Testis (tissue), 3 donors: ENCODE data around the gene B3GALT2. TPM values are rescaled to one million over a fixed set of nuclear protein-coding genes. Genes with fewer than 3 reads are reported as not detected.
A peak's percentile ranks its signal among the peaks of the same experiment; 100 is the strongest.

Experiments used
- DNase-seq: peaks from one replicate; pipeline ENCODE4 v3.0.0-alpha.2; 2019
- H3K27ac ChIP-seq, 2 donors: fragments of 200-600 bp; sonication (generic); one replicate each; pipeline ENCODE4 v1.5.1; 2019
- H3K27me3 ChIP-seq: fragments of 200-600 bp; sonication (generic); one replicate; pipeline ENCODE4 v1.5.1; 2019
- H3K36me3 ChIP-seq: fragments of 200-600 bp; sonication (generic); one replicate; pipeline ENCODE4 v1.5.1; 2017; ENCODE audit warnings: low read depth; ENCODE audit errors: missing control alignments
- H3K4me1 ChIP-seq: fragments of 200-600 bp; sonication (generic); one replicate; pipeline ENCODE4 v1.5.1; 2019
- H3K4me3 ChIP-seq, 2 donors: fragments of 200-600 bp; sonication (generic); one replicate each; pipeline ENCODE4 v1.5.1; 2017 to 2019
- H3K9me3 ChIP-seq: fragments of 200-600 bp; sonication (generic); one replicate; pipeline ENCODE4 v1.5.1; 2017
- POLR2A ChIP-seq: fragments of 450-650 bp; IDR thresholded peaks from one replicate; pipeline ENCODE4 v1.6.1; 2017; ENCODE audit warnings: antibody characterized with exemption, mild to moderate bottlenecking, moderate library complexity
- WGBS, 2 donors: methylation state at CpG; one replicate each; pipeline ENCODE4 v1.1.5; 2018; 5-methylcytosine and 5-hydroxymethylcytosine counted together
- intact Hi-C: fragments of 100-400 bp; cut with DNase I; formaldehyde crosslinking; loops from one replicate; pipeline ENCODE4 v1.15.1; 2023; ENCODE audit warnings: low total_unique reads
- polyA plus RNA-seq: library from polyadenylated mRNA; stranded (reverse); fragments of 350-450 nt; fragmentation: Illumina TruSeq; extraction: RNeasy Lipid Tissue Mini Kit (QIAGEN cat#74804); gene quantifications from one replicate; pipeline ENCODE4 v1.2.3, GENCODE V29; 2014; ENCODE audit warnings: low read depth, low replicate concordance; ENCODE audit not compliant: insufficient read depth
- total RNA-seq, 2 donors: library from RNA; depleted of rRNA; stranded (reverse); fragments of >200 nt; gene quantifications; one replicate each; pipeline ENCODE4 v1.2.3, GENCODE V29; 2016
- TF ChIP-seq, protein P1 (sequence below), 3 experiments: fragments of 450-650 bp in 2 of 3; fragments of 200-600 bp in 1 of 3; sonication (generic) in 1 of 3; IDR thresholded peaks; one replicate each; pipeline ENCODE4 v1.5.1; 2016 to 2019; ENCODE audit warnings: antibody characterized with exemption in 3 of 3, mild to moderate bottlenecking in 2 of 3, moderate library complexity in 1 of 3

B3GALT2 gene
- total and polyA plus RNA-seq, 3 donors from 2014 or later = 0.80 to 2.5 (median 1.1) TPM

DNA sequence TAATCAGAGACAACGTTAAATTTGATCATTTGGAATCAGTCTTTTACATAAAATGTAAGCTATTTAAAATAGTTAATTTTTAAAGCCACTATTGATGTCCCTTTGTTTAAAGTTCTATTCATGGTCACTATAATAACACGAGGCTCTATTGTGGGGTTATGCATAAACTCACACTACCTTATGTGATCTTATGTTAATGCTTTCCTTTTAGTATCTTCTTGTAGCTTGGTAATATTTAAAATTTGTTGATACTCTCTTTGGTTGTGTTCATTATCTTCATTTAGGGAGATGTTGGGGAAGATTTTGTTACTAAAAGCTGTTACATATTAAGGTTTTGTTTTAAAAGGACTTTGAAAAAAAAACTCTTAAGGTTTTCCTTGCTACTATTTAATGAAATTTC, 1.2 kb downstream of the B3GALT2 start:
- Histone ChIP-seq H3K4me1 (peaks cover 6% of the 10 kb centered on the region), H3K27ac (peak overlapping the region; percentile 64 to 81), H3K36me3 (no peaks in the 10 kb centered on the region), H3K27me3 (no peaks in the 10 kb centered on the region), H3K4me3 (peak overlapping the region; percentile 1 to 36), H3K9me3 (no peaks in the 10 kb centered on the region)
- no peak for TF ChIP-seq POLR2A
- TF ChIP-seq, protein P1, sequence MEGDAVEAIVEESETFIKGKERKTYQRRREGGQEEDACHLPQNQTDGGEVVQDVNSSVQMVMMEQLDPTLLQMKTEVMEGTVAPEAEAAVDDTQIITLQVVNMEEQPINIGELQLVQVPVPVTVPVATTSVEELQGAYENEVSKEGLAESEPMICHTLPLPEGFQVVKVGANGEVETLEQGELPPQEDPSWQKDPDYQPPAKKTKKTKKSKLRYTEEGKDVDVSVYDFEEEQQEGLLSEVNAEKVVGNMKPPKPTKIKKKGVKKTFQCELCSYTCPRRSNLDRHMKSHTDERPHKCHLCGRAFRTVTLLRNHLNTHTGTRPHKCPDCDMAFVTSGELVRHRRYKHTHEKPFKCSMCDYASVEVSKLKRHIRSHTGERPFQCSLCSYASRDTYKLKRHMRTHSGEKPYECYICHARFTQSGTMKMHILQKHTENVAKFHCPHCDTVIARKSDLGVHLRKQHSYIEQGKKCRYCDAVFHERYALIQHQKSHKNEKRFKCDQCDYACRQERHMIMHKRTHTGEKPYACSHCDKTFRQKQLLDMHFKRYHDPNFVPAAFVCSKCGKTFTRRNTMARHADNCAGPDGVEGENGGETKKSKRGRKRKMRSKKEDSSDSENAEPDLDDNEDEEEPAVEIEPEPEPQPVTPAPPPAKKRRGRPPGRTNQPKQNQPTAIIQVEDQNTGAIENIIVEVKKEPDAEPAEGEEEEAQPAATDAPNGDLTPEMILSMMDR (IDR thresholded peaks at IDR 0.05) = no peak
- WGBS, 2 donors = 24 to 45% methylated on average over 2 of the region's 2 CpGs
- intact Hi-C loops = no loop called here
- DNase-seq = no peak

DNA sequence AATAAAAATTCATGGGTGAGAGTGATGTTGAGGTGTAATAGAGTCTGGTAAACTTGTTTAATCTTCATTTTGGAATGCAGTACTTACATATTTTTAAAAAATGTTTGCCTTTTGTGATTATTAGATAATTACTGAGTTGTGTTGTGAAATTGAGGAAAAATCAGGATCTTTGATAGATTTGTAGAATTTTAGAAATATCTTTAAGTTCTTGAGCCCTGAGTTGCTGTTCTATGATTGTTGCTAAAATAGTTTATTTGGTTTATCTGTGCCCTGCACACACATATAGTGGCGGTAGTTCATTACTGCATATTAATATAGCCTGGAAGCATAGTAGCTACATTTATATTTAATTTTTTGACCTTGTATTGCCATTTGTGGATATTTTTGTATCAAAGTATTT, 1.6 kb downstream of the B3GALT2 start:
- 41 to 50% methylated on average over 1 of the region's 1 CpG for WGBS, 2 donors
- TF ChIP-seq, protein P1 (IDR thresholded peaks at IDR 0.05) = no peak
- TF ChIP-seq POLR2A = no peak
- DNase-seq = no peak
- Histone ChIP-seq H3K36me3 (no peaks in the 10 kb centered on the region), H3K27ac (peak overlapping the region in 1 of 2 donors; percentile 64), H3K4me3 (peak overlapping the region in 1 of 2 donors; percentile 36), H3K4me1 (peaks cover 5% of the 10 kb centered on the region), H3K9me3 (no peaks in the 10 kb centered on the region), H3K27me3 (no peaks in the 10 kb centered on the region)
- intact Hi-C loops = no loop called here

DNA sequence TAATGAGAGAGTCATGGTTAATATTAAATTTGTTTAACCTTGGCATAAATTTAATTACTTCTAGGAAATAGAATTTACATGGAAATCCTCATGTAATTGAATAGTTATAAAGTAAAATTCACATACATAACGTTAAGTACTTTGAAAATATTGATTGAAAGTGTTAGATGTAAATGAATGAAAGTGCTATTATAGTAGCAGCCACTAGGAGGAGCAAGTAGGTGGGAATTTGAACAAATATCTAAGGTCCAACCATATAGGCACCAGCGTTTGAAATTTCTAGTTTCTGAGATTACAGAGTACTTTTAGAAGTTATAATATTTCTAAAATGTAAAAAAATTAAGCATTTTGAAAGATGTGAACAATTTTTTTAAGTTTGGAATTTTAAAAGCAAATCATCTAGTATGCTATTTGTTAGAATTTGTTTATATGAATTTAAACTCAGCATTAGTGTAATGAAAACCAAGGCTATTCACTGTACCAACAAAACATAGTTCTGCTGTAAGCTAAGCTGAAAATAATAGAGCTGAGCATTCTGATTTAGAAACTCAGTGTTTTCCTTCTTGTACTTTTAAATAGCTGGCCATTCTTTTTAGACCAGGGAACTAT, 3.3 kb downstream of the B3GALT2 start:
- intact Hi-C loops = no loop called here
- TF ChIP-seq, protein P1 (IDR thresholded peaks at IDR 0.05) = peak; percentile 57 to 83 (median 74)
- no peak for TF ChIP-seq POLR2A
- peak overlapping the region in 1 of 2 donors; percentile 36 for H3K4me3 ChIP-seq
- H3K27me3 ChIP-seq = no peaks in the 10 kb centered on the region
- H3K4me1 ChIP-seq = no peaks in the 10 kb centered on the region
- no peak for DNase-seq
- WGBS, 2 donors = 7 to 12% methylated on average over 2 of the region's 2 CpGs
- peak overlapping the region in 1 of 2 donors; percentile 12 for H3K27ac ChIP-seq
- no peaks in the 10 kb centered on the region for H3K36me3 ChIP-seq
- H3K9me3 ChIP-seq = no peaks in the 10 kb centered on the region

DNA sequence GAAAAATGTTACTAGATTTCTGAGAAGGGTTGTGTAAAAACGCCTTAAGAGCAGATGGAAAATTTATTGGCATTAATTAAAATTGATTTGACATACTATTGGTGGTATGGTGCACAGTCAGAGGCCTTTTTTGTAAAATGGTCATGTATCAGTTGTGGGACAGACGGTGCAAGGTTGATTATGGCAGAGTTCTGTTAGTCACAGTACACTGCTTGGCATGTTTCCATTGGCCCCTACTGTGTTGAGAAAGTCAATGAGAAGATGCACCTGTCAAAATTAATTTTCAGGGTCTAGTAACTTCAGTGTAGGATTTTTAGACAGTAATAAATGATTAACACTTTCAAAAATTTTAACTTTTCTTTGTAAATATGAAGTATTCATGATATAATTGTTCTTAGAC, 4.4 kb downstream of the B3GALT2 start:
- TF ChIP-seq, protein P1 (IDR thresholded peaks at IDR 0.05) = no peak
- no peak for TF ChIP-seq POLR2A
- Histone ChIP-seq H3K36me3 (no peaks in the 10 kb centered on the region), H3K9me3 (no peaks in the 10 kb centered on the region), H3K4me3 (no peak overlapping the region), H3K4me1 (no peaks in the 10 kb centered on the region), H3K27ac (no peak overlapping the region), H3K27me3 (no peaks in the 10 kb centered on the region)
- 42 to 71% methylated on average over 2 of the region's 2 CpGs for WGBS, 2 donors
- intact Hi-C loops = no loop called here
- DNase-seq = no peak

DNA sequence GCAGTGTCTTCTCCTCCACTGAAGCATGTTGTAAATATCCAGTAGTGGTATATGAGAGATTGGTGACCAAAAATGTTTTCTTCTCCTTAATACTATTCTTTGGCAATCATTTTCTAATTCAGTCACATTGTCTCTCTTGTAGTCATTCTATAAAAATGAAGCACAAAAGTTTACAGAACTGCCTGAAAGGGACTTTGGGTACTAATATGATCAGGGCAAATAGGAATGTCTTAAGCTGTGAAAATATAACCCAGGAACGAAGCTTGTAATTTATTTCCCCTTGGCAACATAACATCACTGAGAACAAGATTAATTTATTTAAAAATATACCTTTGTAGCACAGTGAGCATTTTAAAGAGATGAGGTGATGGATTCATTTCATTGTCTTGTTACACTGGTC, 4.9 kb downstream of the B3GALT2 start:
- H3K27me3 ChIP-seq = no peaks in the 10 kb centered on the region
- intact Hi-C loops = no loop called here
- TF ChIP-seq, protein P1 (IDR thresholded peaks at IDR 0.05) = no peak
- TF ChIP-seq POLR2A = no peak
- H3K27ac ChIP-seq = no peak overlapping the region
- no peak overlapping the region for H3K4me3 ChIP-seq
- DNase-seq = no peak
- WGBS, 2 donors = 46 to 61% methylated on average over 1 of the region's 1 CpG
- no peaks in the 10 kb centered on the region for H3K4me1 ChIP-seq
- H3K36me3 ChIP-seq = no peaks in the 10 kb centered on the region
- no peaks in the 10 kb centered on the region for H3K9me3 ChIP-seq
